Esophagus muscularis mucosa (tissue), 3 donors: Measurements from ENCODE around the gene CSF2RB.

Experiments
- POLR2A ChIP-seq: fragments of 450-650 bp; IDR thresholded peaks from one replicate; pipeline ENCODE4 v1.6.1; 2017; ENCODE audit warnings: antibody characterized with exemption, moderate library complexity, mild to moderate bottlenecking, low read depth
- POLR2AphosphoS5 ChIP-seq, 2 donors: sonication (generic); formaldehyde crosslinking; IDR thresholded peaks; one replicate each; pipeline ENCODE4 v1.6.1; 2017; ENCODE audit warnings: antibody characterized with exemption in 2 of 2
- TF ChIP-seq, protein P1 (sequence below), 3 experiments: fragments of 200-600 bp in 2 of 3; fragments of 450-650 bp in 1 of 3; sonication (generic) in 2 of 3; IDR thresholded peaks; one replicate each; pipeline ENCODE4 v1.5.1; 2017 to 2019; ENCODE audit warnings: antibody characterized with exemption in 3 of 3, mild to moderate bottlenecking in 2 of 3, moderate library complexity in 1 of 3

DNA sequence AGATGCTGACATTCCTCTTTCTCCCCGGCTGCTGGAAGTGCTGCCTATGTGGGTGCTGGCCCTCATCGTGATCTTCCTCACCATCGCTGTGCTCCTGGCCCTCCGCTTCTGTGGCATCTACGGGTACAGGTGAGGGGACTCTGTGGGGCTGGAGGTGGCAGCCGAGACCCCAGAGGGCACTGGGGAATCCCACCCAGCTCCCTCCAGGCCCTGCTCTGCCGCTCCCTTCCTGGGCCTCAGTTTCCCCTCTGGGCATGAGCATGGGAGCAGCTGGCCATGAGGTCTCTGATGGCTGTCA lies 21.8 kb downstream of the CSF2RB start:
- TF ChIP-seq, protein P1, sequence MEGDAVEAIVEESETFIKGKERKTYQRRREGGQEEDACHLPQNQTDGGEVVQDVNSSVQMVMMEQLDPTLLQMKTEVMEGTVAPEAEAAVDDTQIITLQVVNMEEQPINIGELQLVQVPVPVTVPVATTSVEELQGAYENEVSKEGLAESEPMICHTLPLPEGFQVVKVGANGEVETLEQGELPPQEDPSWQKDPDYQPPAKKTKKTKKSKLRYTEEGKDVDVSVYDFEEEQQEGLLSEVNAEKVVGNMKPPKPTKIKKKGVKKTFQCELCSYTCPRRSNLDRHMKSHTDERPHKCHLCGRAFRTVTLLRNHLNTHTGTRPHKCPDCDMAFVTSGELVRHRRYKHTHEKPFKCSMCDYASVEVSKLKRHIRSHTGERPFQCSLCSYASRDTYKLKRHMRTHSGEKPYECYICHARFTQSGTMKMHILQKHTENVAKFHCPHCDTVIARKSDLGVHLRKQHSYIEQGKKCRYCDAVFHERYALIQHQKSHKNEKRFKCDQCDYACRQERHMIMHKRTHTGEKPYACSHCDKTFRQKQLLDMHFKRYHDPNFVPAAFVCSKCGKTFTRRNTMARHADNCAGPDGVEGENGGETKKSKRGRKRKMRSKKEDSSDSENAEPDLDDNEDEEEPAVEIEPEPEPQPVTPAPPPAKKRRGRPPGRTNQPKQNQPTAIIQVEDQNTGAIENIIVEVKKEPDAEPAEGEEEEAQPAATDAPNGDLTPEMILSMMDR (IDR thresholded peaks at IDR 0.05) = no peak
- no peak for TF ChIP-seq POLR2A
- no peak for TF ChIP-seq POLR2AphosphoS5 (IDR thresholded peaks at IDR 0.05)
